Measurements from ENCODE around the gene KDM2A.
"Not testable (repeated sequence)": the region's sequence is repeated elsewhere in the genome, so short reads cannot be mapped to it uniquely, and the experiment has no call there.

Gene KDM2A

GRCh38 chr11:67199751-67200150, 80.7 kb downstream of the KDM2A start:
- TF ChIP-seq TCF4 (CRISPR knock-in tag; IDR thresholded peaks at IDR 0.05; ENCODE audit: borderline replicate concordance) (no peak), SNAI2 (CRISPR knock-in tag; IDR thresholded peaks at IDR 0.05) (no peak), GLIS3 (CRISPR knock-in tag; IDR thresholded peaks at IDR 0.05) (no peak), OSR1 (CRISPR knock-in tag; IDR thresholded peaks at IDR 0.05) (no peak), ZFP30 (CRISPR knock-in tag; IDR thresholded peaks at IDR 0.05) (no peak), RARB (CRISPR knock-in tag; IDR thresholded peaks at IDR 0.05) (no peak)
- ATAC-seq: no peak

- TF ChIP-seq PATZ1 (CRISPR knock-in tag; IDR thresholded peaks at IDR 0.05; ENCODE audit: borderline replicate concordance): no peak
- TF ChIP-seq, protein P1, sequence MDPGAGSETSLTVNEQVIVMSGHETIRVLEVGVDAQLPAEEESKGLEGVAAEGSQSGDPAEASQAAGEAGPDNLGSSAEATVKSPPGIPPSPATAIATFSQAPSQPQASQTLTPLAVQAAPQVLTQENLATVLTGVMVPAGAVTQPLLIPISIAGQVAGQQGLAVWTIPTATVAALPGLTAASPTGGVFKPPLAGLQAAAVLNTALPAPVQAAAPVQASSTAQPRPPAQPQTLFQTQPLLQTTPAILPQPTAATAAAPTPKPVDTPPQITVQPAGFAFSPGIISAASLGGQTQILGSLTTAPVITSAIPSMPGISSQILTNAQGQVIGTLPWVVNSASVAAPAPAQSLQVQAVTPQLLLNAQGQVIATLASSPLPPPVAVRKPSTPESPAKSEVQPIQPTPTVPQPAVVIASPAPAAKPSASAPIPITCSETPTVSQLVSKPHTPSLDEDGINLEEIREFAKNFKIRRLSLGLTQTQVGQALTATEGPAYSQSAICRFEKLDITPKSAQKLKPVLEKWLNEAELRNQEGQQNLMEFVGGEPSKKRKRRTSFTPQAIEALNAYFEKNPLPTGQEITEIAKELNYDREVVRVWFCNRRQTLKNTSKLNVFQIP (CRISPR knock-in tag; IDR thresholded peaks at IDR 0.05; ENCODE audit: borderline replicate concordance, low read depth): no peak
- TF ChIP-seq ZNF70 (CRISPR knock-in tag; IDR thresholded peaks at IDR 0.05): no peak
- TF ChIP-seq, protein P2, sequence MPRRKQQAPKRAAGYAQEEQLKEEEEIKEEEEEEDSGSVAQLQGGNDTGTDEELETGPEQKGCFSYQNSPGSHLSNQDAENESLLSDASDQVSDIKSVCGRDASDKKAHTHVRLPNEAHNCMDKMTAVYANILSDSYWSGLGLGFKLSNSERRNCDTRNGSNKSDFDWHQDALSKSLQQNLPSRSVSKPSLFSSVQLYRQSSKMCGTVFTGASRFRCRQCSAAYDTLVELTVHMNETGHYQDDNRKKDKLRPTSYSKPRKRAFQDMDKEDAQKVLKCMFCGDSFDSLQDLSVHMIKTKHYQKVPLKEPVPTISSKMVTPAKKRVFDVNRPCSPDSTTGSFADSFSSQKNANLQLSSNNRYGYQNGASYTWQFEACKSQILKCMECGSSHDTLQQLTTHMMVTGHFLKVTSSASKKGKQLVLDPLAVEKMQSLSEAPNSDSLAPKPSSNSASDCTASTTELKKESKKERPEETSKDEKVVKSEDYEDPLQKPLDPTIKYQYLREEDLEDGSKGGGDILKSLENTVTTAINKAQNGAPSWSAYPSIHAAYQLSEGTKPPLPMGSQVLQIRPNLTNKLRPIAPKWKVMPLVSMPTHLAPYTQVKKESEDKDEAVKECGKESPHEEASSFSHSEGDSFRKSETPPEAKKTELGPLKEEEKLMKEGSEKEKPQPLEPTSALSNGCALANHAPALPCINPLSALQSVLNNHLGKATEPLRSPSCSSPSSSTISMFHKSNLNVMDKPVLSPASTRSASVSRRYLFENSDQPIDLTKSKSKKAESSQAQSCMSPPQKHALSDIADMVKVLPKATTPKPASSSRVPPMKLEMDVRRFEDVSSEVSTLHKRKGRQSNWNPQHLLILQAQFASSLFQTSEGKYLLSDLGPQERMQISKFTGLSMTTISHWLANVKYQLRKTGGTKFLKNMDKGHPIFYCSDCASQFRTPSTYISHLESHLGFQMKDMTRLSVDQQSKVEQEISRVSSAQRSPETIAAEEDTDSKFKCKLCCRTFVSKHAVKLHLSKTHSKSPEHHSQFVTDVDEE (CRISPR knock-in tag; IDR thresholded peaks at IDR 0.05): no peak
- TF ChIP-seq PPARA (CRISPR knock-in tag; IDR thresholded peaks at IDR 0.05; ENCODE audit: borderline replicate concordance): no peak
- TF ChIP-seq ISL1 (CRISPR knock-in tag; IDR thresholded peaks at IDR 0.05): no peak
- TF ChIP-seq RARB (CRISPR knock-in tag; IDR thresholded peaks at IDR 0.05): no peak
- TF ChIP-seq ZNF565 (CRISPR knock-in tag; conservative IDR thresholded peaks at IDR 0.05; ENCODE audit: low read depth): no peak
- no peak for TF ChIP-seq ZFP30 (CRISPR knock-in tag; IDR thresholded peaks at IDR 0.05)
- ATAC-seq: no peak
Observed at GRCh38 chr11:67202028-67202427, 83.0 kb downstream of the KDM2A start.

DNA sequence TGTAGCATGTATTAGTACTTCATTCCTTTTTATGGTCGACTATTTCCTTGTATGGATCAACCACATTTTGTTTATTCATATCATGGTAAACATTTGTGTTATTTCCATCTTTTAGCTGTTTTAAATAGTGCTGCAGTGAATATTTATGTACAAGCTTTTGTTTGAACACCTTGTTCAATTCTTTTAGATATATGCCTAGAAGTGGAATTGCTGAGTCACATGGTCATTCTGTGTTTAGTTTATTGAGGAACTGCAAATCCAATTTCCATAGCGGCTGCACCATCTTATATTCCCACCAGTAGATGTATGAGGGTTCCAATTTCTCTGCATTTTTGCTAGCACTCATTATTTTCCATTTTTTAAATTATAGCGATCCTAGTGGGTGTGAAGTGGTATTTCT, 85.8 kb downstream of the KDM2A start:
- TF ChIP-seq ZNF565 (CRISPR knock-in tag; conservative IDR thresholded peaks at IDR 0.05; ENCODE audit: low read depth): no peak
- no peak for TF ChIP-seq ARNTL (CRISPR knock-in tag; IDR thresholded peaks at IDR 0.05; ENCODE audit: borderline replicate concordance, low read depth)
- no peak for TF ChIP-seq TCF4 (CRISPR knock-in tag; IDR thresholded peaks at IDR 0.05; ENCODE audit: borderline replicate concordance)
- TF ChIP-seq PPARA (CRISPR knock-in tag; IDR thresholded peaks at IDR 0.05; ENCODE audit: borderline replicate concordance): no peak
- TF ChIP-seq ZFP30 (CRISPR knock-in tag; IDR thresholded peaks at IDR 0.05): no peak
- TF ChIP-seq, protein P3, sequence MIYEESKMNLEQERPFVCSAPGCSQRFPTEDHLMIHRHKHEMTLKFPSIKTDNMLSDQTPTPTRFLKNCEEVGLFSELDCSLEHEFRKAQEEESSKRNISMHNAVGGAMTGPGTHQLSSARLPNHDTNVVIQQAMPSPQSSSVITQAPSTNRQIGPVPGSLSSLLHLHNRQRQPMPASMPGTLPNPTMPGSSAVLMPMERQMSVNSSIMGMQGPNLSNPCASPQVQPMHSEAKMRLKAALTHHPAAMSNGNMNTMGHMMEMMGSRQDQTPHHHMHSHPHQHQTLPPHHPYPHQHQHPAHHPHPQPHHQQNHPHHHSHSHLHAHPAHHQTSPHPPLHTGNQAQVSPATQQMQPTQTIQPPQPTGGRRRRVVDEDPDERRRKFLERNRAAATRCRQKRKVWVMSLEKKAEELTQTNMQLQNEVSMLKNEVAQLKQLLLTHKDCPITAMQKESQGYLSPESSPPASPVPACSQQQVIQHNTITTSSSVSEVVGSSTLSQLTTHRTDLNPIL (CRISPR knock-in tag; IDR thresholded peaks at IDR 0.05; ENCODE audit: low read depth): no peak
- TF ChIP-seq BACH2 (CRISPR knock-in tag; IDR thresholded peaks at IDR 0.05; ENCODE audit: borderline replicate concordance): no peak
- no peak for TF ChIP-seq ZC3H10 (CRISPR knock-in tag; IDR thresholded peaks at IDR 0.05)
- no peak for TF ChIP-seq ZNF70 (CRISPR knock-in tag; IDR thresholded peaks at IDR 0.05)
- ATAC-seq: no peak

- not testable (repeated sequence) for ATAC-seq
Observed at GRCh38 chr11:67209222-67209621, 90.2 kb downstream of the KDM2A start.

DNA sequence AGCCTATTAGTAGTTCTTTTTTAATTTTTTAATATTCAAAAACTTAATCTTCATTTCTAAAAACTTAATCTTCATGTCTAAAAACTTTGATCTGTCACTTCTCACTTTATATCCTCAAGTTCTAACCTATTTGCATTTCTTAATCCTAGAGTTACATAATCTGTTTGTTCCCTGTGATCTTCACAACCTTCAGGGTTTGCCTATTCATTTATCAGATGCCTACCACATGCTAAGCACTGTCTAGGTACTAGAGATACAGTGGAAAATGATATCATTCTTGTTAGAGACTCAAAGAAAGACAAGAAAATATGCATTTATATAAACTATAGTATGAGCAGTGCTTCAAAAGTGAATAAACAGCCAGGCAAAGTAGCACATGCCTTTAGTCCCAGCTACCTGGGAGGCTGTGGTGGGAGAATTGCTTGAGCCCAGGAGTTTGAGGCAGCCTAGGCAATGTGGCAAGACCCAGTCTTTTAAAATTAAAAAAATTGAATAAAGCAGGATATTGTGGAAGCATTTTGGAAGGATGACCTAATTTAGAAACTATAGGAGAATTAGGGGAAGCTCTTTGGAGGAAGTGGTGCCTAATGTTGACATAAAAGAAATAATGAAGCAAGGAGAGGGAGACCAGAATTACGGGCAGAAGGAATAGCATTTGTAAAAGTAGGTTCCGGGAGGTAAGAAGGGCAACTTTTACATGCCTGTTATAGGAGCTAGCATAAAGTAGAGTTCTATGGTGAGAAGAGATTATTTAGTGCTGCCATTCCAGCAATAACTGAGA, 92.8 kb downstream of the KDM2A start:
- ATAC-seq: no peak
- TF ChIP-seq GLIS3 (CRISPR knock-in tag; IDR thresholded peaks at IDR 0.05) (no peak), ZNF70 (CRISPR knock-in tag; IDR thresholded peaks at IDR 0.05) (no peak), ZNF565 (CRISPR knock-in tag; conservative IDR thresholded peaks at IDR 0.05; ENCODE audit: low read depth) (no peak), SNAI2 (CRISPR knock-in tag; IDR thresholded peaks at IDR 0.05) (no peak), ISL1 (CRISPR knock-in tag; IDR thresholded peaks at IDR 0.05) (no peak), ZNF8 (CRISPR knock-in tag; IDR thresholded peaks at IDR 0.05) (no peak), TCF4 (CRISPR knock-in tag; IDR thresholded peaks at IDR 0.05; ENCODE audit: borderline replicate concordance) (no peak), CSRNP3 (CRISPR knock-in tag; IDR thresholded peaks at IDR 0.05) (no peak), ESRRG (CRISPR knock-in tag; IDR thresholded peaks at IDR 0.05) (no peak), BACH2 (CRISPR knock-in tag; IDR thresholded peaks at IDR 0.05; ENCODE audit: borderline replicate concordance) (no peak)
- TF ChIP-seq, protein P3 (CRISPR knock-in tag; IDR thresholded peaks at IDR 0.05; ENCODE audit: low read depth): no peak

Measured in SK-N-SH treated with all-trans-retinoic acid at 6 μM for 48 hours (cell line).